Smooth muscle cell (in vitro differentiated cells): ENCODE results near the gene PRAMEF2. TPM values are rescaled to one million over a fixed set of nuclear protein-coding genes. Genes with fewer than 3 reads are reported as not detected.
"Not testable (repeated sequence)": the region's sequence is repeated elsewhere in the genome, so short reads cannot be mapped to it uniquely, and the experiment has no call there.

Experiments used
- DNase-seq: peaks from one replicate; lab custom pipeline; 2025; ENCODE audit not compliant: unreplicated experiment; lab: John Stamatoyannopoulos, UW
- H2AFZ ChIP-seq: fragments of 200-600 bp; sonication (generic); 2 replicates; pipeline ENCODE4 v1.6.0; 2016; ENCODE audit warnings: antibody characterized with exemption, low read depth, mild to moderate bottlenecking
- H3F3A ChIP-seq: fragments of 200-600 bp; sonication (generic); 2 replicates; pipeline ENCODE4 v1.6.0; 2017; ENCODE audit warnings: antibody characterized with exemption, low read depth
- H3K27ac ChIP-seq: fragments of 200-600 bp; sonication (generic); 2 replicates; pipeline ENCODE4 v1.5.1; 2016; ENCODE audit warnings: low read depth, mild to moderate bottlenecking
- H3K27me3 ChIP-seq: fragments of 200-600 bp; sonication (generic); 2 replicates; pipeline ENCODE4 v1.6.1; 2016; ENCODE audit warnings: low read depth, mild to moderate bottlenecking
- H3K36me3 ChIP-seq: fragments of 200-600 bp; sonication (generic); 2 replicates; pipeline ENCODE4 v1.5.1; 2016; ENCODE audit warnings: low read depth
- H3K4me1 ChIP-seq: fragments of 200-600 bp; sonication (generic); 2 replicates; pipeline ENCODE4 v1.5.1; 2016; ENCODE audit warnings: low read depth
- H3K4me2 ChIP-seq: fragments of 200-600 bp; sonication (generic); 2 replicates; pipeline ENCODE4 v1.6.0; 2016; ENCODE audit warnings: mild to moderate bottlenecking
- H3K4me3 ChIP-seq: fragments of 200-600 bp; sonication (generic); 2 replicates; pipeline ENCODE4 v1.5.1; 2016; ENCODE audit warnings: mild to moderate bottlenecking
- H3K79me2 ChIP-seq: fragments of 200-600 bp; sonication (generic); 2 replicates; pipeline ENCODE4 v1.6.0; 2016; ENCODE audit warnings: low read depth, mild to moderate bottlenecking
- H3K9ac ChIP-seq: fragments of 200-600 bp; sonication (generic); 2 replicates; pipeline ENCODE4 v1.6.0; 2016; ENCODE audit warnings: low read depth
- H3K9me3 ChIP-seq: fragments of 200-600 bp; sonication (generic); replicated peaks from 2 replicates; pipeline ENCODE4 v1.5.1; 2016; ENCODE audit warnings: low read depth
- H4K20me1 ChIP-seq: fragments of 200-600 bp; sonication (generic); 2 replicates; pipeline ENCODE4 v1.6.0; 2016; ENCODE audit warnings: low read depth
- CTCF ChIP-seq: fragments of 200-600 bp; sonication (generic); IDR thresholded peaks from 2 replicates; pipeline ENCODE4 v1.5.1; 2017; ENCODE audit warnings: borderline replicate concordance, mild to moderate bottlenecking, antibody characterized with exemption; ENCODE audit not compliant: insufficient read depth, poor library complexity, severe bottlenecking
- WGBS: methylation state at CpG from one replicate; pipeline ENCODE4 v1.1.7; 2016; ENCODE audit warnings: low lambda C conversion rate; 5-methylcytosine and 5-hydroxymethylcytosine counted together
- polyA plus RNA-seq: library from polyadenylated mRNA; unstranded; fragments of >200 nt; fragmentation: Nextera tagmentation; extraction: Ambion mirVana; gene quantifications from 2 replicates; pipeline ENCODE4 v1.2.1, GENCODE V29; 2016
- total RNA-seq: library from RNA; depleted of rRNA; stranded (reverse); fragments of >200 nt; gene quantifications from 2 replicates; pipeline ENCODE4 v1.2.3, GENCODE V29; 2014

Gene PRAMEF2
- not detected in 2 replicates for total RNA-seq
- polyA plus RNA-seq = not detected in 2 replicates

GRCh38 chr1:12856786-12857185, at the start of gene PRAMEF2:
PRAMEF2 (plus strand) TSS chr1:12857086; CDS start chr1:12859010, 1,924 bp downstream.
- WGBS = 25% methylated on average over 2 of the region's 2 CpGs
- not testable (repeated sequence) for H4K20me1 ChIP-seq, H3K4me2 ChIP-seq

DNA sequence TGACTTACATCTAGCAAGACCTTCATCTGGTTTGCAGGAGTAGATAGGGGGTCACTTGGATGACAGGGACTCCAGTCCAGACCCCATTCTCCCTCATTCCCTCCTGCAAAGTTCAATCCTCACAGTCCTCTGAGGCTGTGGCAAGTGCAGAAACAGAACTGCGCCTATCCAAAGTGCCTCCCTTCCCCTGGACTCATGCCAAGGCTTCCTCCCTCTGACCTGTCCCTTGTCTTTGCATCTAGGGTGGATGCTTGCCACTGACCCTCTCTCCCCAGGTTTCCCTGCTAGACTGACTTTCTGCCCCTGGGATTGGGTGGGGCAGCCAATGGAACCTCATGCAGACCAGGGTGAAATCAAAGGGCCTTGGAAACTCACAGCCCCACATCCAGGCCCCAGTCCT, 47.0 kb upstream of the PRAMEF2 start:
- WGBS = 69% methylated on average over 1 of the region's 1 CpG
- no peak overlapping the region for H3K27ac ChIP-seq
- H3K27me3 ChIP-seq = no peaks in the 10 kb centered on the region
- H3F3A ChIP-seq = no peaks in the 10 kb centered on the region
- no peaks in the 10 kb centered on the region for H4K20me1 ChIP-seq
- no peaks in the 10 kb centered on the region for H3K79me2 ChIP-seq
- TF ChIP-seq CTCF = no peak
- H3K4me1 ChIP-seq = no peaks in the 10 kb centered on the region
- peaks cover 2% of the 10 kb centered on the region for H3K9me3 ChIP-seq
- no peak overlapping the region for H3K9ac ChIP-seq
- no peak for DNase-seq
- H3K4me3 ChIP-seq = no peak overlapping the region
- H2AFZ ChIP-seq = no peak overlapping the region
- H3K4me2 ChIP-seq = no peak overlapping the region
- no peaks in the 10 kb centered on the region for H3K36me3 ChIP-seq

More at GRCh38 chr1:12856786-12857185, at the start of gene PRAMEF2:
- not testable (repeated sequence) for H3K36me3 ChIP-seq, H3K4me3 ChIP-seq, H3F3A ChIP-seq, H3K4me1 ChIP-seq, H3K9me3 ChIP-seq, H3K27me3 ChIP-seq, H2AFZ ChIP-seq, H3K79me2 ChIP-seq, H3K9ac ChIP-seq, H3K27ac ChIP-seq, DNase-seq

DNA sequence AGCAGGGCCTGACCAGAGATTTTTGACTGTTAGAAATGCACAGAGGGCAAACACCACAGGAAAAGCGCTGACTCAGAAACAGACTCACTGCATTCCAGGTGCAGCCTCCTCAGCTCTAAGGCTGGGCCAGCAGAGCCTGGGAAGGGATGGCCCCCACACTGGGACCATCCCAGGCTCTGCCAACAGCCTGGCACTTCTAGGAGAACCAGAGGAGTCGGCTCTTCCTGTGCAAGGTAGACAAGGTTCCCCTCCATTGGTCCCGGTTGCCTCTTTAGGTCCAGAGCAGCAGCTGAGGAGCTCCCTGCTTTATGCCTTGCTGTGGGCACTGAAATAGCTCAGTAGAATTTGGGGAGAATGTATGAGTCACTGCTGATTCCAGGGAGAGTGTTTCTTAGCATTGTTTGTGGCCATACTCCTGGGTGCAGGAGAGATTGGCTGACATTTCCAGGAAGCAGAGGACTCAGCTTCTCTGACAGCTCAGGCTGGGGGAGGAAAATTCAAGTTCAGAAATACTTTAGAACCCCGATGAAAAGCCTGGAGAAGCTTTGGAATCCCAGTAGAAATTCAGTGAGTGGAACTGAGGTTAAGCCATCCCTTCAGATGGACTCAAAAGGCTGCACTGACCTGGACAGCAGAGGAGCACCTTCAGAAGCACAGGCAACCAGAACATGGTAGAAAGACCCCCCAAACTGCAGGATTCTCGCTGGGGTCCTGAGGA, 46.0 kb upstream of the PRAMEF2 start:
- H3K4me2 ChIP-seq = no peak overlapping the region
- no peak overlapping the region for H2AFZ ChIP-seq
- DNase-seq = no peak

GRCh38 chr1:12811409-12811784, 45.5 kb upstream of the PRAMEF2 start:
- no peak overlapping the region for H2AFZ ChIP-seq
- TF ChIP-seq CTCF = no peak
- H3K79me2 ChIP-seq = no peaks in the 10 kb centered on the region
- H3K27ac ChIP-seq = no peak overlapping the region
- no peaks in the 10 kb centered on the region for H3K27me3 ChIP-seq
- 45% methylated on average over 2 of the region's 2 CpGs for WGBS
- no peaks in the 10 kb centered on the region for H3K36me3 ChIP-seq
- no peak overlapping the region for H3K9ac ChIP-seq
- H3K4me3 ChIP-seq = no peak overlapping the region
- DNase-seq = no peak
- H3K9me3 ChIP-seq = no peaks in the 10 kb centered on the region
- no peaks in the 10 kb centered on the region for H3F3A ChIP-seq
- no peak overlapping the region for H3K4me2 ChIP-seq
- H4K20me1 ChIP-seq = no peaks in the 10 kb centered on the region
- H3K4me1 ChIP-seq = no peaks in the 10 kb centered on the region

More for the DNA sequence above, 46.0 kb upstream of the PRAMEF2 start:
- no peak for TF ChIP-seq CTCF
- no peaks in the 10 kb centered on the region for H3K79me2 ChIP-seq
- no peaks in the 10 kb centered on the region for H3F3A ChIP-seq
- no peaks in the 10 kb centered on the region for H3K27me3 ChIP-seq
- no peak overlapping the region for H3K9ac ChIP-seq
- 57% methylated on average over 5 of the region's 5 CpGs for WGBS
- no peak overlapping the region for H3K4me3 ChIP-seq
- no peaks in the 10 kb centered on the region for H4K20me1 ChIP-seq
- no peaks in the 10 kb centered on the region for H3K9me3 ChIP-seq
- no peaks in the 10 kb centered on the region for H3K36me3 ChIP-seq
- H3K4me1 ChIP-seq = no peaks in the 10 kb centered on the region
- H3K27ac ChIP-seq = no peak overlapping the region

- H2AFZ ChIP-seq, H3K9me3 ChIP-seq, H4K20me1 ChIP-seq, H3K9ac ChIP-seq, H3K27me3 ChIP-seq, H3K36me3 ChIP-seq, H3K4me3 ChIP-seq, DNase-seq, H3F3A ChIP-seq, H3K4me2 ChIP-seq, H3K4me1 ChIP-seq, H3K79me2 ChIP-seq, H3K27ac ChIP-seq: not testable (repeated sequence)
- 72% methylated on average over 6 of the region's 6 CpGs for WGBS
Observed at GRCh38 chr1:12819061-12819460, 37.8 kb upstream of the PRAMEF2 start.

GRCh38 chr1:12831310-12831709, 25.6 kb upstream of the PRAMEF2 start, which contains the start of gene PRAMEF11:
PRAMEF11 (minus strand) TSS chr1:12831410; CDS start chr1:12828789, 2,621 bp downstream.
- not testable (repeated sequence) for H3K9ac ChIP-seq, H3K27ac ChIP-seq, H3F3A ChIP-seq, H3K79me2 ChIP-seq, H3K4me1 ChIP-seq, H3K4me3 ChIP-seq, H3K36me3 ChIP-seq, H3K9me3 ChIP-seq, H3K27me3 ChIP-seq, H2AFZ ChIP-seq, DNase-seq, H4K20me1 ChIP-seq, H3K4me2 ChIP-seq
- WGBS = 38% methylated on average over 3 of the region's 3 CpGs
